Esophagus squamous epithelium (tissue), 4 donors: Measurements from ENCODE around the gene LRP8.

Experiments used
- CTCF ChIP-seq, 6 experiments: fragments of 450-650 bp in 4 of 6; fragments of 200-600 bp in 2 of 6; sonication (generic) in 2 of 6; IDR thresholded peaks; one replicate each; pipeline ENCODE4 v1.5.1; 2016 to 2019; ENCODE audit warnings: antibody characterized with exemption in 6 of 6, mild to moderate bottlenecking in 4 of 6, moderate library complexity in 4 of 6
- POLR2A ChIP-seq, 4 donors: fragments of 450-650 bp; IDR thresholded peaks; one replicate each; pipeline ENCODE4 v1.6.1; 2017; ENCODE audit warnings: antibody characterized with exemption in 4 of 4, mild to moderate bottlenecking in 4 of 4, moderate library complexity in 3 of 4

- TF ChIP-seq CTCF (IDR thresholded peaks at IDR 0.05) (no peak), POLR2A (IDR thresholded peaks at IDR 0.05) (no peak)
These were observed 53.8 kb downstream of the LRP8 start for GRCh38 chr1:53274026-53274425.
